SKM-1 (cell line): ENCODE measurements around the gene ADSS1.

Source experiments
- DNase-seq: peaks from one replicate; lab custom pipeline; 2025; ENCODE audit not compliant: unreplicated experiment; lab: John Stamatoyannopoulos, UW

Gene ADSS1

DNA sequence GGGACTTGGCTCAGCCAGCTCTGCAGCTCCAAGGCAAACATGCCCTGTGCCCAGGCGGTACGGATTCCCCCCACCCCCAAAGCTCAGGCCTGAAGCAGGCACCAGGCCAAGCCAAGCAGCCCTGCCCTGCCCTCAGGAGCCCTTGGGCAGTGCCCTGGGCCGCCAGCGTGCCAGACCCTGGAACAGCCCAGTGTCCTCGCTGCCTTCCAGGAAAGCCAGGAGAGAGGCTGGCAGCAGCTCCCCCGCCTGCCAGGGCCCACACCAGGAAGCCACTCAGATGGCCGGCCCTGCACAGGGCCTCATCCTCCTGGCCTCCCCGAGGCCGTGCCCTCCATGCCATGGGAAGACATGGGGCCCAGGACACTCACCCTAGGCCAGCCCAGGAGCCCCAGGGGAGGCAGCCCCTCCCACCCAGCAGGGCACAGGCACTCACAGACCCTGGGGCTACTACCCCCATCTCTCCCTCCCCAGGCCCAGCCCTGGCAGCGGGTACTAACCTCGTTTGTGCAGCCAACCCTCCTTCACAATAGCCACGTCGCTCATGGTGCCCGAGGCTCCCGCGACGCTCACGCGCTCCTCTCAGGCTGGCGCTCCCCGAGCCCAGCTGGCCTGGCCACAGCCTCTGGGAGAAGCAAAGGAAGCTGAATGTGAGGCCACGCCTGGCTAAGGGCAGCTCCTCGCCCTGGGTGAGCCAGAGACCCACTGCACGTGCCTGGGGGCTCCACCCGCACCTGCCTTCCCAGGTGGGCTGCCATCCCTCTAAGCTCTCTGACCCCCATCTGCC lies 68.3 kb downstream of the ADSS1 start:
- no peak for DNase-seq

DNA sequence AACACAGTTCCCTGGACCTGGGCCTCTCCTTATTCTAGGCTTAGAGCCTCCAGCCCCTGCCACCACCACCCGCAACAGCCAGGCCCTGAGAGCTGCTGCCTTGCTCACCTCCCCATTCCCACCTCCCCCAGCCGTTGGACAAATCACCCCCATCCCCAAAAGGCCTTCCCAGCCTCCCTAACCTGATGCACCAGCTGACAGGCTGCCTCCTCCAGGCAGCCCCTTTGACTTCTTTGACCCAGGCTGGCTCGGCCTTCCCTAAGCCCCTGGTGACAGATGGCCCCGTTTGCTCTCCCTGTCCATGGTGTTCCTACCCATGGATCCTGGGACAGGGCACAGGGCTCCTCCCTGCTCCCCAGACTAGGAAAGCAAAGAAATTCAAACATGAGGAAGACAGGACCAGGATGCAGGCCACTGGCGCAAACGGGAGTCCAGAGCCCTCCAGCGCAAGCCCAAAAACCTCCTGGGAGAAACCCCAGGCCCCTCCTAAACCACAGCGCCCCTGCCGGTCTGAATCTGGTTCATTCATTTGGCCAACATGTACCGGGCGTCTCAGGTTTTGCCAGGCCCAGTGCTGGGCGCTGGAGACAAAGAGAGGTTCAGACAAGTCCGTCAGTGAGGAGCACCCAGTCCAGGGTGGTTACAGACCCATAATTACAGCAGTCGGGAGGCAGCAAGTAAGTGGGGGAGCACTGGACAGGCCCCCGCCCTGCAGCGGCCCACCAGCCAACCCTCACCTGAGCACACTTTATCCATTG lies 69.1 kb downstream of the ADSS1 start:
- DNase-seq = no peak

DNA sequence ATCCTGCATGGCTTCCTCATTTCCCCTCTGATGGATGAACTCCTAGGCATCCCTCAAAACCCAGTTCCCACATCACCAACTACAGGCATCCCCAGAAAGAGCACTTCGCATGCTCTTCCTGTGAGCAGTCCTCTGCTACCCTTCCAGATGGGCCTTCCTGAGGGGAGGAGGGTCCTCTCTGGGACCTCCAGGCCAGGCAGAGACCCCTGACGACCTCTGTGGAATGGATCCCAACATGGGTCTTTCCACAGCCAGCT lies 69.6 kb downstream of the ADSS1 start:
- DNase-seq = no peak

DNA sequence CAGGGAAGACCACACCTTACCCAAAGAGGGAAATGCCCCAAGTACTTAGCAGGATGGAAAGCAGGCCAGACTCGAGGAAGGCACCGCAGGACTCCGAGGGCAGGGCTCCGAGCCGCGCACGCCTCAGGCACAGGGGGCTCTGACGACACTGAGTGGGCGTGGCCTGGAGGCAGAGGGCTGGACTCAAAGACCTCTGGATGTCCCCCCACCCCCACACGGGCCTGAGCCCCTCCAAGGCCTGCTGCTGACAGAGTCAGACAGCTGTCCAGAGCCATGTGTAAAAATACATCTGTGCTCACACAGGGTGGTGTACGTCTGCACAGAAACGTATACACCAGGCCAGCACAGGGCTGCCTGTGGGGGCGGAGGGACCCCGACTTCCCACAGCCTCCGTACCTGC lies 70.1 kb downstream of the ADSS1 start:
- DNase-seq = no peak

- DNase-seq = no peak
These were observed 70.6 kb downstream of the ADSS1 start for GRCh38 chr14:104794631-104794992.

DNA sequence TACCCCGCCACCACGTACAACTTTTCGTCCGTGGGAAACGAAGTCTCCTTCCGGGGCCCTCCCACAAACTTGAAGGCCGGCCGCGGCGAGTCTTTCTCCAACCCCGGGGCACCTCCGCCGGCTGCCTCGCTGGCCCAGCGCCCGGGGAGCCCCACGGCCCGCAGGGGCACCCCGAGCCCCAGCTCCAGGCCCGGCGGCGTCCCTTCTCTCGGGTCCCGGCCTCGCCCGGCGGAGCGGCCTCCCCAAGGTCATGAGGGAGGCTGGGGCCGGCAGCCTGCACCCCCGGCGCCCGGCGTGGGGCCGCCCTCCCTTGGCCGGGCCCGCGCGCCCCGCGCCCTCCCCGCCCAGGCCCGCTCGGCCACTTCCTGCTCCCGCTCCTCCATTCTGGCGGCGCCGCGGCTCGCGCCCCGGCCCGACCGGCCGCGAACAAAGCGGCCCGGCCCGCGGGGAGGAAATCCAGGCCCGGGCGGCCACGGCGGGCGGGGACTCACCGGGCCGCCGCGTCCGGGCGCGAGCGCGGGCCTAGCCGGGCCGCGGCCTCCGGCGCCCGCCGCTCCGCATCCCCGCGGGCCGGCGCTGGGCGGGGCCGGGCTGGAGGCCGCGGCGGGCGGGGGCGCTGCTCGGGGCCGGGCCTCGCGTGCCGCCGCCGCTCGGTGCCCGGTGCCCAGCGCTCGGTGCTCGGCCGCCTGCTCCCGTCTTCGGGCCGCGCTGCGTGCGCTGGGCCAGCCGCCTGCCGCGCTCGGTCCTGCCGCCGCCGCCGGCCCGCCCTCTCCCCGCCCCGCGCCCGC lies 71.2 kb downstream of the ADSS1 start, which contains the start of gene AKT1:
Gene AKT1 (minus strand): TSS at position 756 of the 788 bp plus-strand sequence. CDS start 3,105 bp downstream, outside the sequence.
- no peak for DNase-seq

- DNase-seq = no peak
These were observed 72.0 kb downstream of the ADSS1 start for GRCh38 chr14:104795781-104796686.

DNA sequence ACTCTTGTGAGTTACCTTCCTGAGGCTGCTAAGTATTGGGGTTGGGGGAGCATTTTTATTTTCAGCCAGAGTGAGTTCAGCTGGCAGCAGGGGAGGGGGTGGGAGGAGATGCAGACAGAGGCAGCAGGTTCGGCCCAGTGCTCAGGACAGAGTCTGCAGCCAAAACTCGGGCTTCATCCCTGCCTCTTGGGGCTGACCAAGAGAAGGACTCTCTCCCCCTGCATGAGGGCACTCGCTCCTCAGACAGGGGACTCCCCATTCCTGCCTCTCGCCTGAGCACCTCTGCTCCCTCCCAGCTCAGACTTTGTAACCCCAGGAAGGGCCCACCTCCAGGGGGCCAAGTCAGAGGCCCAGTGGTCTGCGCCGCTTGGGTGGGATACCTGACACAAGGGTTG lies 72.7 kb downstream of the ADSS1 start:
- no peak for DNase-seq
